Right lobe of liver (tissue), 6 donors: ENCODE results near the gene POLR2L. TPM values are rescaled to one million over a fixed set of nuclear protein-coding genes. Genes with fewer than 3 reads are reported as not detected.

ENCODE experiments used
- ATAC-seq, 4 donors: fragments of 200-7000 bp; cut with Tn5 transposase; one replicate each; pipeline ENCODE4 v1.9.1; 2020; ENCODE audit warnings: mild to moderate bottlenecking in 4 of 4, moderate library complexity in 4 of 4
- DNase-seq, 3 donors: peaks; one replicate each; pipeline ENCODE4 v3.0.0-alpha.2; 2020
- H3K27ac ChIP-seq, 3 donors: fragments of 200-600 bp; one replicate each; pipeline ENCODE4 v1.8.0; 2022
- H3K27me3 ChIP-seq, 2 donors: fragments of 200-600 bp; one replicate each; pipeline ENCODE4 v1.8.0; 2022
- H3K36me3 ChIP-seq, 4 donors: fragments of 200-600 bp; sonication (generic) in 1 of 4; one replicate each; pipeline versions ENCODE4 v1.5.1 to v1.8.0; 2017 to 2022; ENCODE audit warnings: control low read depth in 1 of 4
- H3K4me1 ChIP-seq, 4 donors: fragments of 200-600 bp; sonication (generic) in 1 of 4; one replicate each; pipeline versions ENCODE4 v1.5.1 to v1.8.0; 2017 to 2022; ENCODE audit warnings: control low read depth in 1 of 4
- H3K4me3 ChIP-seq, 3 donors: fragments of 200-600 bp; one replicate each; pipeline ENCODE4 v1.8.0; 2022
- H3K9me3 ChIP-seq, 4 donors: fragments of 200-600 bp; sonication (generic) in 1 of 4; one replicate each; pipeline versions ENCODE4 v1.5.1 to v1.8.0; 2017 to 2022; ENCODE audit warnings: control low read depth in 1 of 4
- POLR2A ChIP-seq: fragments of 450-650 bp; IDR thresholded peaks from one replicate; pipeline ENCODE4 v1.6.1; 2017; ENCODE audit warnings: antibody characterized with exemption, mild to moderate bottlenecking
- WGBS: methylation state at CpG from one replicate; pipeline ENCODE4 v1.1.6; 2018; ENCODE audit warnings: low coverage, low lambda C conversion rate; ENCODE audit not compliant: insufficient coverage; ENCODE audit errors: missing lambda C conversion rate; 5-methylcytosine and 5-hydroxymethylcytosine counted together
- intact Hi-C, 2 donors: fragments of 100-400 bp; cut with DNase I; formaldehyde crosslinking; loops; one replicate each; pipeline versions ENCODE4 v1.11.2 to v1.14.1; 2022
- total RNA-seq, 6 experiments: library from RNA; depleted of rRNA in 2 of 6; stranded (reverse); fragments of >200 nt in 2 of 6; fragmentation: NEBNext Ultra II Directional in 3 of 6; extraction: Animal tissue kit (Norgen Biotek cat#: 25700) in 3 of 6; gene quantifications; one replicate each; pipeline versions ENCODE4 v1.1.0 to v1.2.4, GENCODE V29; 2016 to 2023
- TF ChIP-seq, protein P1 (sequence below), 4 donors: fragments of 200-600 bp in 3 of 4; fragments of 450-650 bp in 1 of 4; IDR thresholded peaks; one replicate each; pipeline versions ENCODE4 v1.5.1 to v1.8.0; 2016 to 2022; ENCODE audit warnings: antibody characterized with exemption in 4 of 4, mild to moderate bottlenecking in 2 of 4
- donor health status: DM: no; HTN: yes; CAD: no.
- donor health status: DM: no; HTN: no; CAD: no.
- donor health status: DM: no; HTN: no; CAD: no.
- donor health status: DM: no; HTN: yes; CAD: no.
- donor health status: DM: no; HTN: yes; CAD: no.

POLR2L gene
- total RNA-seq, 6 experiments from 2014 or later: 34.5 to 88.1 (median 72.9) TPM

DNA sequence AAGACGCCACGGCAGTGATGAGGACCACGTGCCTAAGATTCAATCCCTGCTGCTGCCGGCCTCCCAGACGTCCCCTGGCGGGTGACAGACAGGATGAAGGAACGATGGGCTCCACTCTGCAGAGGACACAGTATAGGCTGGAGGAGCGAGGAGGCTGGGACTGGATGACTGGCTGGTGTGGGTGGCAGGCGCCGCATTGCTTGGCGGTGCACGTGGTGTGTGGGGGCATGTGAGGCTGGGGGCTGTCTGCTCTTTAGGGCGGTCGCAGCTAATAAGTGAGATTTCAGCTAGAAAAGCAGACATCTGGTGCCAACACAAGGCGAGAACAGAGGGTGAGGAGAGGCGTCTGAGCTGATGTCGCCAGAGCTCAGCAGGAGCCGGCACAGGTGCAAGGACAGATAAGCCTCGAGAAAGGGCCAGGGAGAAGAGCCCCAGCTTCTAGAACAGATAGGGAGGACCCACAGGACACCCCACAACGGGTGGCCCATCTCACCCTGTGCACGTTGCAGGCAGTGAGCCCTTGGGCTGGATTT lies 33.5 kb upstream of the POLR2L start:
- Histone ChIP-seq H3K36me3 (no peaks in the 10 kb centered on the region), H3K4me1 (no peaks in the 10 kb centered on the region), H3K9me3 (no peaks in the 10 kb centered on the region), H3K27me3 (no peaks in the 10 kb centered on the region), H3K4me3 (no peak overlapping the region), H3K27ac (no peak overlapping the region)
- intact Hi-C loops: no loop called here
- TF ChIP-seq, protein P1, sequence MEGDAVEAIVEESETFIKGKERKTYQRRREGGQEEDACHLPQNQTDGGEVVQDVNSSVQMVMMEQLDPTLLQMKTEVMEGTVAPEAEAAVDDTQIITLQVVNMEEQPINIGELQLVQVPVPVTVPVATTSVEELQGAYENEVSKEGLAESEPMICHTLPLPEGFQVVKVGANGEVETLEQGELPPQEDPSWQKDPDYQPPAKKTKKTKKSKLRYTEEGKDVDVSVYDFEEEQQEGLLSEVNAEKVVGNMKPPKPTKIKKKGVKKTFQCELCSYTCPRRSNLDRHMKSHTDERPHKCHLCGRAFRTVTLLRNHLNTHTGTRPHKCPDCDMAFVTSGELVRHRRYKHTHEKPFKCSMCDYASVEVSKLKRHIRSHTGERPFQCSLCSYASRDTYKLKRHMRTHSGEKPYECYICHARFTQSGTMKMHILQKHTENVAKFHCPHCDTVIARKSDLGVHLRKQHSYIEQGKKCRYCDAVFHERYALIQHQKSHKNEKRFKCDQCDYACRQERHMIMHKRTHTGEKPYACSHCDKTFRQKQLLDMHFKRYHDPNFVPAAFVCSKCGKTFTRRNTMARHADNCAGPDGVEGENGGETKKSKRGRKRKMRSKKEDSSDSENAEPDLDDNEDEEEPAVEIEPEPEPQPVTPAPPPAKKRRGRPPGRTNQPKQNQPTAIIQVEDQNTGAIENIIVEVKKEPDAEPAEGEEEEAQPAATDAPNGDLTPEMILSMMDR (IDR thresholded peaks at IDR 0.05): no peak
- no peak for TF ChIP-seq POLR2A
- no peak for ATAC-seq
- 90% methylated on average over 12 of the region's 21 CpGs for WGBS
- DNase-seq: no peak

DNA sequence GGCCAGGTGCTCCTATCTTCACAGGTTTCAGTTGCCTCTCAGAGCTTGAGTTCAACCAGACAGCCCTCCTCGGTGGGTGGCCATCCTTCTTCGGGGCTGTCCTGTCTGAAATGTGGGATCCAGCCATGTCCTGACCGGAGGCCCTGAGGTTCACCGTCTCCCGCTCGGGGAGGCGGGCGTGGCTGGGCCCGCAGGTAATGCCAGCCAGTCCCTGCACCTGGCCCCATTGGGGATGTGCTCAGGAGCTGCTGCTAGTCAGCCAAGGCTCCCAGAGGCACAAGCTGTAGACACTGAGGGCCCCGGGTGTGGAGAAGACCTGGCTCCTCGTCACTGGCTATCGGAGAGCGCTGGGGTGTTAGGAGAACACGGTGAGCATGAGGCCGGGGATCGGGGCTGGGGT lies 32.9 kb upstream of the POLR2L start:
- intact Hi-C loops: no loop called here
- Histone ChIP-seq H3K36me3 (no peaks in the 10 kb centered on the region), H3K27ac (no peak overlapping the region), H3K27me3 (no peaks in the 10 kb centered on the region), H3K4me1 (no peaks in the 10 kb centered on the region), H3K9me3 (no peaks in the 10 kb centered on the region), H3K4me3 (no peak overlapping the region)
- WGBS: 94% methylated on average over 3 of the region's 16 CpGs
- DNase-seq (no peak), ATAC-seq (no peak)
- TF ChIP-seq POLR2A: no peak
- TF ChIP-seq, protein P1 (IDR thresholded peaks at IDR 0.05): no peak

DNA sequence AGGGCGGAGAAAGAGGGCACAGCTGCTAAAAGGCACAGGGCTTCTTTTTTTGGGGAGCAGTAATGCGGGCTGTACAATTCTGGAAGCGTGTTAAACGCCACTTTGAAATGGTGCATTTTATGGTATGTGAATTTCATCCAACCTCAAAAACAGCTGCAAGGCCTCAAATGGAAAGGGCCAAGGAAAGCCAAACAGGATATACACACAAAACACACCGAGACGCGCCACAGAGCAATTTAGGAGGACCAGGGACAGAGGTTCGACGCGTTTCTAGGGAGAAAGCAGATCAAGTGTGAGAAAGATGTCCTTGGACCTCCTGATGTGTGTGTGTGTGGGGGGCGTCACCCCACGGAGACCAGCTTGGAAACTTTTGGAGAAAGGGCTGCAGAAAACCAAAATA lies 31.4 kb upstream of the POLR2L start:
- no peak for DNase-seq
- intact Hi-C loops: no loop called here
- no peaks in the 10 kb centered on the region for H3K36me3 ChIP-seq
- no peak overlapping the region for H3K27ac ChIP-seq
- no peaks in the 10 kb centered on the region for H3K9me3 ChIP-seq
- 67% methylated on average over 11 of the region's 12 CpGs for WGBS
- H3K4me1 ChIP-seq: no peaks in the 10 kb centered on the region
- TF ChIP-seq, protein P1 (IDR thresholded peaks at IDR 0.05): no peak
- TF ChIP-seq POLR2A: no peak
- no peak overlapping the region for H3K4me3 ChIP-seq
- no peaks in the 10 kb centered on the region for H3K27me3 ChIP-seq
- no peak for ATAC-seq

DNA sequence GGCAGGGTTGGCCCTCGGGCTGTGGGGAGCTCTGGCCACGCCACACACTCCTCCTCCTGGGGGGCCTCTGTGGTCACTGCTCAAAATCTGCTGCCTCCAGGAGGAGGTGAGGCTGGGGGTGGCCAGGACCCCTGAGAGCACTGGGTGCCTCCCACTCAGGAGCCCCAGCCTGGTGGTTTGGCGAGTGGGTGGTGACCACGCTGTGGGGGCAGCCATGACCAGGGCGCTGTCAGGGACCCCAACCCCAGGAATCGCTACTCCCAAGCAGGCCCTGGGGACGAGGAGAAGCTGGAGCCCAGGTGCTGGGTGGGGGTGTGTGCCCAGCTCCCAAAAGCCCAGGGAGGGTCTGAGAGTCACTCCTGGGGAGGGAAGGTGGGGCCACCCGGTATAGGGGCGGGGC lies 30.5 kb upstream of the POLR2L start:
- DNase-seq (no peak), ATAC-seq (no peak)
- H3K36me3 ChIP-seq: no peaks in the 10 kb centered on the region
- no peak overlapping the region for H3K27ac ChIP-seq
- no peaks in the 10 kb centered on the region for H3K9me3 ChIP-seq
- H3K4me3 ChIP-seq: no peak overlapping the region
- TF ChIP-seq, protein P1 (IDR thresholded peaks at IDR 0.05): no peak
- no peak for TF ChIP-seq POLR2A
- no CpG with 5 or more reads among the region's 9 CpGs for WGBS
- intact Hi-C loops: no loop called here
- H3K4me1 ChIP-seq: no peaks in the 10 kb centered on the region
- no peaks in the 10 kb centered on the region for H3K27me3 ChIP-seq

DNA sequence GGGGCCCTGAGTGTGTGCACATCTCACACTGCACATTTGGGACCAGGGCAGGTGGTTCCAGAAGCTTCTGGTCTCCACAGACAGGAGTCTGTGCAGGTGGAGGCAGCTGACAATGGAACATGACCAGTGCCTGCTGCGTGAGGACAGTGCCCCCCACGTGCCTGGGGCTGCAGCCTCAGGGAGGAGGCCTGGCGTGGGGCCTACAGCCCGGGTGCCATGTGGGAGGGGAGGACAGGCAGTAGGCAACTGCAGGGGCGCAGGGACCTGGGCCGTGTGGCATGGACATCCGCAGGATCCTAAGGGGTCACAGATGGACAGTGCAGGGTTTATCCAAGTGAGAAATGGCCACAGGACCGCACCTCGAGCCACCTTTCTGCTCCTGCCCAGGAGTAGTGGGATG lies 29.1 kb upstream of the POLR2L start:
- ATAC-seq (no peak), DNase-seq (no peak)
- TF ChIP-seq POLR2A: no peak
- TF ChIP-seq, protein P1 (IDR thresholded peaks at IDR 0.05): no peak
- no peak overlapping the region for H3K4me3 ChIP-seq
- H3K4me1 ChIP-seq: no peaks in the 10 kb centered on the region
- no peaks in the 10 kb centered on the region for H3K9me3 ChIP-seq
- H3K36me3 ChIP-seq: no peaks in the 10 kb centered on the region
- WGBS: 50% methylated on average over 2 of the region's 9 CpGs
- H3K27ac ChIP-seq: no peak overlapping the region
- H3K27me3 ChIP-seq: no peaks in the 10 kb centered on the region
- intact Hi-C loops: no loop called here
